HAP-1 (cell line): ENCODE data around the gene TRIM26.

Source experiments
- DNase-seq, 2 experiments: peaks; one replicate each; pipeline ENCODE4 v3.0.0-alpha.2; 2016 to 2020; ENCODE audit warnings: low spot score in 2 of 2
- H3K27me3 ChIP-seq: fragments of 250-450 bp; sonication (Bioruptor Pico); 2 replicates; pipeline ENCODE4 v1.5.1; 2020; ENCODE audit warnings: low read depth, mild to moderate bottlenecking, moderate library complexity
- H3K36me3 ChIP-seq: fragments of 250-450 bp; sonication (Bioruptor Pico); replicated peaks from 2 replicates; pipeline ENCODE4 v1.5.1; 2020; ENCODE audit warnings: mild to moderate bottlenecking
- H3K4me1 ChIP-seq: fragments of 250-450 bp; sonication (Bioruptor Pico); 2 replicates; pipeline ENCODE4 v1.5.1; 2020; ENCODE audit warnings: mild to moderate bottlenecking
- H3K4me3 ChIP-seq: fragments of 250-450 bp; sonication (Bioruptor Pico); 2 replicates; pipeline ENCODE4 v1.5.1; 2020; ENCODE audit warnings: mild to moderate bottlenecking, moderate library complexity
- H3K9me3 ChIP-seq: fragments of 250-450 bp; sonication (Bioruptor Pico); 2 replicates; pipeline ENCODE4 v1.5.1; 2020; ENCODE audit warnings: mild to moderate bottlenecking, moderate library complexity
- in situ Hi-C: fragments of 300-500 bp; cut with MboI; formaldehyde crosslinking; loops from 3 replicates; pipeline ENCODE4 v1.14.3; 2020; ENCODE audit warnings: low sequenced_read_pairs, inconsistent platforms, mixed read lengths

The TRIM26 gene

GRCh38 chr6:30160008-30160784 is 53.0 kb downstream of the TRIM26 start:
- peaks cover 10% of the 10 kb centered on the region for H3K27me3 ChIP-seq

GRCh38 chr6:30158475-30159040 is 54.6 kb downstream of the TRIM26 start:
- Histone ChIP-seq H3K36me3 (no peaks in the 10 kb centered on the region), H3K27me3 (peaks cover 13% of the 10 kb centered on the region), H3K4me1 (no peaks in the 10 kb centered on the region), H3K9me3 (no peaks in the 10 kb centered on the region), H3K4me3 (no peak overlapping the region)
- in situ Hi-C loops = no loop called here
- no peak for DNase-seq

More at GRCh38 chr6:30160008-30160784, 53.0 kb downstream of the TRIM26 start:
- no peaks in the 10 kb centered on the region for H3K36me3 ChIP-seq
- H3K9me3 ChIP-seq = no peaks in the 10 kb centered on the region
- no peak overlapping the region for H3K4me3 ChIP-seq
- in situ Hi-C loops = loop anchor here (10.0 kb wide), 1 partner anchor 315 kb away; no protein-coding TSS in a partner anchor
- DNase-seq = no peak
- H3K4me1 ChIP-seq = no peaks in the 10 kb centered on the region

GRCh38 chr6:30157999-30158398 is 55.2 kb downstream of the TRIM26 start:
- H3K27me3 ChIP-seq = peaks cover 13% of the 10 kb centered on the region
- no peak overlapping the region for H3K4me3 ChIP-seq
- no peaks in the 10 kb centered on the region for H3K36me3 ChIP-seq
- H3K9me3 ChIP-seq = no peaks in the 10 kb centered on the region
- DNase-seq = no peak
- in situ Hi-C loops = no loop called here
- no peaks in the 10 kb centered on the region for H3K4me1 ChIP-seq

DNA sequence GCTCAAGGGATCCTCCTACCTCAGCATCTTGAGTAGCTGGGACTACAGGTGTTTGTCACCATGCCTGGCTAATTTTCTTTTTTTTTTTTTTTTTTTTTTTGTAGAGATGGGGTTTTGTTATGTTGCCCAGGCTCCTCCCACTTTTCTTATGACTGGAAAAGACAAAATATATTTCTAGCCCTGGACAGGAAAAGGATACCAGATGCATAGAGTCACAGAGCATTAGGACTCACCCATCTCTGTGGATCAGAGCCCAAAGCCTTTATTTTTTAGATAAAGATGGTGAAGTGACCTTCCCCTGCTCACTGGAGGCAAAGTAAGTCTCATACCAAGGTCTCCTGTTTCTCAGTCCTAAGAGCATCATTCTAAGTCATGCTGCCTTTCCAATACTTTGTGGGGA is 55.6 kb downstream of the TRIM26 start:
- no peak overlapping the region for H3K4me3 ChIP-seq
- peaks cover 13% of the 10 kb centered on the region for H3K27me3 ChIP-seq
- no peaks in the 10 kb centered on the region for H3K4me1 ChIP-seq
- DNase-seq = no peak
- H3K36me3 ChIP-seq = no peaks in the 10 kb centered on the region
- no peaks in the 10 kb centered on the region for H3K9me3 ChIP-seq
- in situ Hi-C loops = no loop called here

- H3K9me3 ChIP-seq = no peaks in the 10 kb centered on the region
Measured at GRCh38 chr6:30156774-30157173, 56.4 kb downstream of the TRIM26 start.

DNA sequence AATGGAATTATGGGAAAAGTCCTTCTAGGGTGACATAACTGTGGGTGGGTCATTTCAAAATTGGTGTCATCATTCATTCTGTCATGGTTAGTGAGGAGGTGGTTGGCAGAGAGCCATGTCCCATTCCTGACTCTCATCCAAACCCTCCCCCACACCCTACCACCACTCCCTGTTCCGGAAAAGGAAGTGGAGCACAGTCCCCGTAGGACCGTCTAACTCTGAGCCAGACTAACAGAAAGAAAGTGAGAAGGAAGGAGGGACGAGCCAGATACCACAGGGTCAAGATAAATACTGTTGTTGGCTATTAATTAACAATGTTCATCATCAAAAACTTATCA is 57.0 kb downstream of the TRIM26 start:
- Histone ChIP-seq H3K27me3 (peaks cover 13% of the 10 kb centered on the region), H3K4me3 (no peak overlapping the region), H3K4me1 (no peaks in the 10 kb centered on the region), H3K36me3 (no peaks in the 10 kb centered on the region), H3K9me3 (no peaks in the 10 kb centered on the region)
- no peak for DNase-seq
- in situ Hi-C loops = no loop called here

More at GRCh38 chr6:30156774-30157173, 56.4 kb downstream of the TRIM26 start:
- in situ Hi-C loops = no loop called here
- peaks cover 13% of the 10 kb centered on the region for H3K27me3 ChIP-seq
- H3K4me1 ChIP-seq = no peaks in the 10 kb centered on the region
- no peaks in the 10 kb centered on the region for H3K36me3 ChIP-seq
- no peak overlapping the region for H3K4me3 ChIP-seq
- DNase-seq = no peak

DNA sequence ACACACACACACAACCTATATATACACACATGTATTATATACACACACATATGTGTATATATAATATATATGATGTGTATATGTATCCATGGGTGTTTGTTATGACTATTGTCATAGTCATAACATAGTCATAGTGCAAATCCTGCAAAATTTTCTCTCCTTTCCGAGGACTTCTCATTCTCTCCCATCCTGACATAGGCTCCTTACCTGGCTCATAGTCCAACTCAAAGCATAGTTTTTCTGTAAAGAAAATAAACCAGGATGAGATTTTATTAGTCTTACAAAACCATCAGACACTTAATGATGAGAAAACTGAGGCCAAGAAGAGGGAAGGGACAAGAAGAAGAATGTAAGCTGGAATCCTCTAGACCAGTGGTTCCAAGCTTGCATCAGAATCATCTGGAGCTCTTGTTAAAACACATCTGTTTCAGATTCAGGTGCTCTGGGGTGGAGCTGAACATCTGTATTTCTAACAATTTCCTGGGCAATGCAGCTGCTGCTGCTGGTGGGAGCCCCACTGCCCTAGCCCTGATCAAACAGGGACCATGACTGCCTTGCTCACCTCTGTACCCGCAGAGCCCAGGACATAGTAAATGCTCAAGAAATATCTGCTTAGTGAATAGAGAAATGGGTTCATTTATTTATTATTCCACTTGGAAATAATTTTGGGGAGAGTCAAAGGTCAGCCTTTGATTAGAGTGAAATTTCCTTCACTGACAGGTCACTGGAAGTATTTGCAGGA is 57.5 kb downstream of the TRIM26 start:
- Histone ChIP-seq H3K36me3 (no peaks in the 10 kb centered on the region), H3K27me3 (peaks cover 13% of the 10 kb centered on the region), H3K4me1 (no peaks in the 10 kb centered on the region), H3K9me3 (no peaks in the 10 kb centered on the region), H3K4me3 (no peak overlapping the region)
- no peak for DNase-seq
- in situ Hi-C loops = no loop called here

- no peaks in the 10 kb centered on the region for H3K9me3 ChIP-seq
- H3K36me3 ChIP-seq = no peaks in the 10 kb centered on the region
- no peak for DNase-seq
- no peak overlapping the region for H3K4me3 ChIP-seq
- in situ Hi-C loops = no loop called here
- H3K27me3 ChIP-seq = peaks cover 13% of the 10 kb centered on the region
- no peaks in the 10 kb centered on the region for H3K4me1 ChIP-seq
Measured at GRCh38 chr6:30154709-30155519, 58.3 kb downstream of the TRIM26 start.

- in situ Hi-C loops = no loop called here
- DNase-seq = no peak
- no peaks in the 10 kb centered on the region for H3K36me3 ChIP-seq
- H3K27me3 ChIP-seq = peaks cover 10% of the 10 kb centered on the region
- no peaks in the 10 kb centered on the region for H3K9me3 ChIP-seq
- H3K4me1 ChIP-seq = no peaks in the 10 kb centered on the region
- H3K4me3 ChIP-seq = no peak overlapping the region
Measured at GRCh38 chr6:30154061-30154460, 59.1 kb downstream of the TRIM26 start.

- H3K4me3 ChIP-seq = no peak overlapping the region
- no peaks in the 10 kb centered on the region for H3K9me3 ChIP-seq
- no peaks in the 10 kb centered on the region for H3K36me3 ChIP-seq
- H3K4me1 ChIP-seq = no peaks in the 10 kb centered on the region
- H3K27me3 ChIP-seq = peaks cover 2% of the 10 kb centered on the region; the same call in 1 of the 2 replicates
- in situ Hi-C loops = no loop called here
- DNase-seq = no peak
Measured at GRCh38 chr6:30152910-30153610, 60.1 kb downstream of the TRIM26 start.

- H3K27me3 ChIP-seq = peaks cover 2% of the 10 kb centered on the region; the same call in 1 of the 2 replicates
- no peak overlapping the region for H3K4me3 ChIP-seq
- no peak for DNase-seq
- H3K4me1 ChIP-seq = no peaks in the 10 kb centered on the region
- H3K9me3 ChIP-seq = no peaks in the 10 kb centered on the region
- H3K36me3 ChIP-seq = no peaks in the 10 kb centered on the region
- in situ Hi-C loops = no loop called here
Measured at GRCh38 chr6:30152016-30152673, 61.1 kb downstream of the TRIM26 start.

DNA sequence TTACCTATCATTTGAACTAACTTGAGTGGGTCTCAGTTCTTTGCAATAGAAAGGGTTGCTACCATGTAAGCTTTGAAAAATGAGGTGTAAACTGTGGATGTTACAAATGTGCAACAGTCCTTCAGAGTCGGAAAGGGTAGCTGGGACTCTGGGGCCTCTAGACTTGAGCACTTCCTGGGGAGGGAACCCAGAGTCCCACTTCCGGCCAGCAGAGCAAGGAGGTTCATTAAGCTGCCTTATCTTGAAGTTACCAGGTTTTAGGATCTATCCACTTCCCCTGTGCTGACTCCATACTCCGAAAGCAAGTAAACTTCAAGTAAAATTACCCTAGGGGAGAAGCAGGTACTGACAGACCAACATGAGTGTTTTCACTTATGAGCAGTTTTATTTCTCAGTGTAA is 61.6 kb downstream of the TRIM26 start:
- in situ Hi-C loops = no loop called here
- Histone ChIP-seq H3K9me3 (no peaks in the 10 kb centered on the region), H3K27me3 (peaks cover 2% of the 10 kb centered on the region; the same call in 1 of the 2 replicates), H3K4me3 (no peak overlapping the region), H3K36me3 (no peaks in the 10 kb centered on the region), H3K4me1 (no peaks in the 10 kb centered on the region)
- no peak for DNase-seq
